AG04449 (cell line): ENCODE results near the gene DIPK1B.
"Not testable (repeated sequence)": the region's sequence is repeated elsewhere in the genome, so short reads cannot be mapped to it uniquely, and the experiment has no call there.

Source experiments
- CTCF ChIA-PET: fragments of 350-600 bp; formaldehyde crosslinking; extraction: SDS; loops from one replicate; lab custom pipeline; 2021; ENCODE audit warnings: antibody characterized with exemption; lab: Yijun Ruan, JAX
- POLR2A ChIA-PET: fragments of 400-600, 350-600 bp; formaldehyde crosslinking; extraction: SDS; loops from one replicate; lab custom pipeline; 2020; ENCODE audit warnings: antibody characterized with exemption, inconsistent platforms; lab: Yijun Ruan, JAX
- DNase-seq: peaks from one replicate; pipeline ENCODE4 v3.0.0-alpha.2; 2010; ENCODE audit warnings: low read depth, low spot score
- H3K4me3 ChIP-seq: 2 replicates; pipeline ENCODE4 v1.5.1; 2011; ENCODE audit warnings: low read depth, mild to moderate bottlenecking, control low read depth, low read length
- TF ChIP-seq, protein P1 (sequence below): IDR thresholded peaks from one replicate; pipeline ENCODE4 v1.5.1; 2011; ENCODE audit warnings: mild to moderate bottlenecking, moderate library complexity, low read length, control low read depth, inconsistent platforms; ENCODE audit not compliant: insufficient read depth; ENCODE audit errors: missing control alignments

DIPK1B gene

DNA sequence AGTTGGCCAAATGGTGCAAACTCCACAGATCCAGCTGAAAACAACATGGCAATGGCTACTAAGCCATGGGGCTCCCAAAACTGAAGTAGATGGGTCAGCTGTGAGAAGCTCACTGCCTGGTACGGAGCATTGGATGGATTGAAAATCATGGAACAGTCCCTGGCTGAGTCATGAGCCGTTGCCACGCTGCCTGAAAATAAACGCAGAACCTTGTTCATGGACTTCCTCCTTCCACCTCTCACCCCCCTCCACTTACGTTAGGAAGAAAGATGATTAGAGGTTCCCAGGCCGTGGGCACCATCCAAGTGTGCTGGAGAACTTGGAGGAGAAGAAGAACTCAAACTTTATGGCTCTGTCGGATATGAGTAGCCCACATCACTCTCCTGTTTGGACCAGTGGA lies 6.8 kb upstream of the DIPK1B start:
- no peak overlapping the region for H3K4me3 ChIP-seq
- CTCF ChIA-PET, result interaction anchor here (0.6 to 2.1 kb wide), 2 partner anchors 22 to 244 kb away, joined by 3 to 7 read pairs; no protein-coding TSS in a partner anchor
- DNase-seq, result no peak
- POLR2A ChIA-PET, result interaction anchor here (2.0 kb wide), 1 partner anchor 23 kb away, joined by 7 read pairs; no protein-coding TSS in a partner anchor
- TF ChIP-seq, protein P1, sequence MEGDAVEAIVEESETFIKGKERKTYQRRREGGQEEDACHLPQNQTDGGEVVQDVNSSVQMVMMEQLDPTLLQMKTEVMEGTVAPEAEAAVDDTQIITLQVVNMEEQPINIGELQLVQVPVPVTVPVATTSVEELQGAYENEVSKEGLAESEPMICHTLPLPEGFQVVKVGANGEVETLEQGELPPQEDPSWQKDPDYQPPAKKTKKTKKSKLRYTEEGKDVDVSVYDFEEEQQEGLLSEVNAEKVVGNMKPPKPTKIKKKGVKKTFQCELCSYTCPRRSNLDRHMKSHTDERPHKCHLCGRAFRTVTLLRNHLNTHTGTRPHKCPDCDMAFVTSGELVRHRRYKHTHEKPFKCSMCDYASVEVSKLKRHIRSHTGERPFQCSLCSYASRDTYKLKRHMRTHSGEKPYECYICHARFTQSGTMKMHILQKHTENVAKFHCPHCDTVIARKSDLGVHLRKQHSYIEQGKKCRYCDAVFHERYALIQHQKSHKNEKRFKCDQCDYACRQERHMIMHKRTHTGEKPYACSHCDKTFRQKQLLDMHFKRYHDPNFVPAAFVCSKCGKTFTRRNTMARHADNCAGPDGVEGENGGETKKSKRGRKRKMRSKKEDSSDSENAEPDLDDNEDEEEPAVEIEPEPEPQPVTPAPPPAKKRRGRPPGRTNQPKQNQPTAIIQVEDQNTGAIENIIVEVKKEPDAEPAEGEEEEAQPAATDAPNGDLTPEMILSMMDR, result no peak

DNA sequence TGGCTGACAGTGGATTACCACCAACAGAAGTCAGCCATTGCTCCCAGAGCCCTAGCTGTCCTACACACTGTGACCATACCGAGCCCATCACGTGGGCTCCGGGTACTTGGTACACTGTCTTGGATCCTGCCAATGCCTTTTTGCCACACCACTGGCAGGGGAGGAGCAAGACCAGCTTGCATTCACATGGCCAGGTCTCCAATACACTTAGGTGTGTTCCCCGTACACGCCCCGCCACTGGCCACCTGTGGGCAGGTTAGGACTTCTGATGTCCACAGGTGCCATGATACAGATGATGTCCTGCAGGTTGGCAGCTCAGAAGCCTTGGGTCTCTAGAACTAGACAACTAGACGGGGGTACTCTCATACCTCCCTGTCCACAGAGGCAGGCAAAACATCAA lies 5.4 kb upstream of the DIPK1B start:
- no peak overlapping the region for H3K4me3 ChIP-seq
- ChIA-PET CTCF (interaction anchor here (0.6 to 2.1 kb wide), 4 partner anchors 14 to 736 kb away, joined by 3 to 7 read pairs (median 4); no protein-coding TSS in a partner anchor), POLR2A (interaction anchor here (2.0 kb wide), 1 partner anchor 21 kb away, joined by 7 read pairs; no protein-coding TSS in a partner anchor)
- TF ChIP-seq, protein P1, result no peak
- DNase-seq, result no peak

DNA sequence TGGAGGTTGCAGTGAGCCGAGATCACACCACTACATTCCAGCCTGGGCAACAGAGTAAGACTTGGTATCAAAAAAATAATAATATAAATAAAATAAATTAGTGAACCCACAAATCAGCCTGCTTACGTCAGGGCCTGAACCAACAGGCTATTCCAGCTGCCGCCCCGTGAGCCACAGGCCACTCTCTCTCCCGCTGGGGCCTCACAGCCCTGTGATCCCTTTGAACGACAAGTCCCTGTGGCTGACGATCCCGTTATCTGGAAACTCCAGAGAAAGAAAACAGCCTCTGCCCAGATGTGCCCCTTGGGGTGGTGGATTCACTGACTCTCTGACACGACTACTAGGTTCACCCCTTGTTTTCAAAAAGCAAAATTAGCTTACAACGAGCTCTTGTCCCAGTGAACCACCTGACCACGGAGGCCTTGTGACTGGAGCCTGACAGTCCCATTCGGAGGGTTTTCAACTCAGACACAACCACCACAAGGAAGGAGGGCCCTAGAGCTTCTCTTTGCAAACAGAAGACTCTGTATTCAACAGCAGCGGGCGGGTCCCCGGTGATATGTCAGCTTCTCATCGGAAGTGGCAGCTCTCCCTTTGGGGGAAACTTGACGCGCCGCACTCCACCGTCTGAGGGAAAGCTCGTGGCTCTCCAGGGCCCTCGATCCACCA lies 4.4 kb upstream of the DIPK1B start:
- DNase-seq, result no peak
- TF ChIP-seq, protein P1, result no peak
- ChIA-PET CTCF (interaction anchor here (0.8 to 1.4 kb wide), 3 partner anchors 19 to 224 kb away, joined by 3 to 4 read pairs (median 4); no protein-coding TSS in a partner anchor), POLR2A (interaction anchor here (0.6 to 2.9 kb wide), 2 partner anchors 15 to 20 kb away, joined by 3 to 15 read pairs; no protein-coding TSS in a partner anchor)
- H3K4me3 ChIP-seq, result no peak overlapping the region

DNA sequence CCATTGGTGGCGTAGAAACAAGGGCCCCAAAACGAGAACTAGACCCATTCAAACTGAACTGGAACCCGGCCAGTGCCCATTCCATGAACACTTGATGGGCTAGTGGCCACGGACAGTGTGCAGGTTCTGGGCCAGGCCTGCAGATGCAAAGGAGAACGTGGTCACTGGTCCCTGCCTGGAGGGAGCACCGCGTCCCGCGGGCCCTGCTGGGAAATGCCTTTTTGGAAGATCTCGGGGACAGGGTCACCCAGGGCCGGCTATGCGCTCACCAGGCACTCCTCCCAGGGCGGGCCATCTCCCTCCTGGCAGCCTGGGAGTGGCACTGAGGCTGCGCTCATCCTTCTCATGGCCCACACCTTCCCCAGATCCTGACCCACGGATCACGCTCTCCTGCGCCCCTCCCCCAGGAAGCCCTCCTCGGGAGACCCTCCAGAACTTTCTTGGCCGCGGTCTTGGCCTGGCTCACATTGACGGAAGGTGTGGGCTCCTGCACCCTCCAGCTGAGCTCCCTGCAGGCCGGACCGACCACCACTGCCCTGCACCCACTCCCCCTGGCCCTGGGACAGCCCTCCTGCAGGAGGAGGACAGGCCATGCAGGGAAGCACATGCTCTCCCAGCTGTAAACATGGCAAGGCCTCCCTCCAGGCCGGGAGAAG lies 2.8 kb upstream of the DIPK1B start:
- TF ChIP-seq, protein P1, result no peak
- ChIA-PET CTCF (interaction anchor here (1.4 kb wide), 1 partner anchor 18 kb away, joined by 4 read pairs; no protein-coding TSS in a partner anchor), POLR2A (interaction anchor here (2.9 kb wide), 1 partner anchor 19 kb away, joined by 15 read pairs; no protein-coding TSS in a partner anchor)
- DNase-seq, result no peak
- H3K4me3 ChIP-seq, result no peak overlapping the region

DNA sequence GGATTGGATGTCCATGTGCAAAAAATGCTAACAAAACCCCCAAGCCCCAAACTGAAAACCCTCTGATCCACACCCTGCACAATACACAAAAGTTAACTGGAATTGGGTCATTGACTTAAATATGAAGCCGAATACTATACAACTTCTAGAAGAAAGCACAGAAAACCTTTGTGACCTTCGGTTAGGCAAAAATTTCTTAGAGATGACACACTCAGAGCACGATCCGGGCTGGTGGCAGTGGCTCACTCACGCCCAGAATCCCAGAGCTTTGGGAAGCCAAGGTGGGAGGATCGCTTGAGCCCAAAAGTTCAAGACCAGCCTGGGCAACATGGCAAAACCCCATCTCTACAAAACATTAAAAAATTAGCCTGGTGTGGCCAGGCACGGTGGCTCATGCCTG lies 1.8 kb upstream of the DIPK1B start:
- POLR2A ChIA-PET, result interaction anchor here (0.7 kb wide), 2 partner anchors 10 to 31 kb away, joined by 3 read pairs; no protein-coding TSS in a partner anchor
- DNase-seq, result no peak
- TF ChIP-seq, protein P1, result no peak
- CTCF ChIA-PET, result interaction anchor here (1.0 kb wide), 1 partner anchor 38 kb away, joined by 3 read pairs; no protein-coding TSS in a partner anchor
- no peak overlapping the region for H3K4me3 ChIP-seq

DNA sequence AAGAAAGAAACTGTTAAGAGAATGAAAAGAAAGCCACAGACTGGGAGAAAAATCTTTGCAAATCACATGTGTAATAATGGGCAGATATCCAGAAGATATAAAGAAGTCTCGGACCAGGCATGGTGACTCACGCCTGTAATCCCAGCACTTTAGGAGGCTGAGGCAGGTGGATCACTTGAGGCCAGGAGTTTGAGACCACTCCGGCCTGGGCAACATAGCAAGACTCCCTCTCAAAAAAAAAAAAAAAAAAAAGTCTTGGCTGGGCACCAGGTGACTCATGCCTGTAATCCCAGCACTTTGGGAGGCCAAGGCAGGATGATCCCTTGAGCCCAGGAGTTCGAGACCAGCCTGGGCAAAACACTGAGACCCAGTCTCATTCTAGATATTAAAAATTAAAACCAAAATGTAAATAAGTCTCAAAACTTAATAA lies 1.1 kb upstream of the DIPK1B start:
- CTCF ChIA-PET, result interaction anchor here (1.0 kb wide), 2 partner anchors 9 to 39 kb away, joined by 3 read pairs; no protein-coding TSS in a partner anchor
- POLR2A ChIA-PET, result interaction anchor here (0.7 kb wide), 2 partner anchors 11 to 32 kb away, joined by 3 read pairs; no protein-coding TSS in a partner anchor
- not testable (repeated sequence) for H3K4me3 ChIP-seq, DNase-seq
